ENCODE data around the gene PPP2R2B.

The PPP2R2B gene

DNA sequence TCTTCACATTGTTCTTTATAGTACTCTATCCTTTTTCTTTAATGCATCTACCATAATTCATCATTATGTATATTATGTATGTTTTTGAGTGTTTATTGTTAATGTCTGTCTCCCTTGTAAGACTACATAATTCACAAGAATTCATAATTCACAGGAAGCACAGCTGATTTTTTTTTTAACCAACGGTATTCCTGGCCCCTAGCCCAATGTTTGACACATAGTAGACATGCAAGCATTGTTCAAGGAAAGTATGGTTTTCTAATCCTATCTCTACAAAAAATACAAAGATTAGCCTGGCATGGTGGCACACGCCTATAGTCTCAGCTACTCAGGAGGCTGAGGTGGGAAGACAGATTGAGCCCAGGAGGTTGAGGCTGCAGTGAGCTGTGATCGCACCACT is 160.6 kb downstream of the PPP2R2B start:
- Histone ChIP-seq H3K9me3 (ENCODE audit: control insufficient read depth, low read length) (no peaks in the 10 kb centered on the region), H3K27ac (no peak overlapping the region), H3K4me1 (peaks cover 14% of the 10 kb centered on the region), H3K36me3 (ENCODE audit: control insufficient read depth, insufficient read depth, low read length) (no peaks in the 10 kb centered on the region), H3K4me2 (ENCODE audit: low read length) (no peak overlapping the region), H3K9ac (no peak overlapping the region), H3K27me3 (ENCODE audit: control insufficient read depth, insufficient read depth, low read length) (no peaks in the 10 kb centered on the region), H3K79me2 (no peaks in the 10 kb centered on the region), H3K4me3 (ENCODE audit: low read depth, low read length) (no peak overlapping the region), H2AFZ (no peak overlapping the region)
- TF ChIP-seq, protein P1, sequence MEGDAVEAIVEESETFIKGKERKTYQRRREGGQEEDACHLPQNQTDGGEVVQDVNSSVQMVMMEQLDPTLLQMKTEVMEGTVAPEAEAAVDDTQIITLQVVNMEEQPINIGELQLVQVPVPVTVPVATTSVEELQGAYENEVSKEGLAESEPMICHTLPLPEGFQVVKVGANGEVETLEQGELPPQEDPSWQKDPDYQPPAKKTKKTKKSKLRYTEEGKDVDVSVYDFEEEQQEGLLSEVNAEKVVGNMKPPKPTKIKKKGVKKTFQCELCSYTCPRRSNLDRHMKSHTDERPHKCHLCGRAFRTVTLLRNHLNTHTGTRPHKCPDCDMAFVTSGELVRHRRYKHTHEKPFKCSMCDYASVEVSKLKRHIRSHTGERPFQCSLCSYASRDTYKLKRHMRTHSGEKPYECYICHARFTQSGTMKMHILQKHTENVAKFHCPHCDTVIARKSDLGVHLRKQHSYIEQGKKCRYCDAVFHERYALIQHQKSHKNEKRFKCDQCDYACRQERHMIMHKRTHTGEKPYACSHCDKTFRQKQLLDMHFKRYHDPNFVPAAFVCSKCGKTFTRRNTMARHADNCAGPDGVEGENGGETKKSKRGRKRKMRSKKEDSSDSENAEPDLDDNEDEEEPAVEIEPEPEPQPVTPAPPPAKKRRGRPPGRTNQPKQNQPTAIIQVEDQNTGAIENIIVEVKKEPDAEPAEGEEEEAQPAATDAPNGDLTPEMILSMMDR (IDR thresholded peaks at IDR 0.05): no peak

DNA sequence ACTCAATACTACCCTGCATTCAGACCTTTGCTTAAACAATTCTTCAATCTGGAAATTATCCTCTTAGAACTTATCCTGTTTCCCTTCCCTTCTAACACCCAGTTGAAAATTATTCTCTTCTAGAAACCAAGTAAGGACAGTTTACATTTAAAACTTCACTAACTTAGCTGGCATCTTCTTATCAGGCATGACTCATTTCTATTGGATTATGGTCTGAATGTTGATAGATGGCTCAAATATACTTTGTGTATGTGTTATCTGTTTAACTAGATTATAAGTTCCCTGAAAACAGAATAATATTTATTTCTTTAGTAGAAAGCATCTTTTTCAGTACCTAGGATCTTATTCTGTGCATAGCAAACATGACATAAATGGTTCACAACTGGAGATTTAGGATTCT is 161.9 kb downstream of the PPP2R2B start:
- no peak overlapping the region for H3K4me2 ChIP-seq (ENCODE audit: low read length)
- TF ChIP-seq, protein P1 (IDR thresholded peaks at IDR 0.05): no peak
- H3K27ac ChIP-seq: no peak overlapping the region

DNA sequence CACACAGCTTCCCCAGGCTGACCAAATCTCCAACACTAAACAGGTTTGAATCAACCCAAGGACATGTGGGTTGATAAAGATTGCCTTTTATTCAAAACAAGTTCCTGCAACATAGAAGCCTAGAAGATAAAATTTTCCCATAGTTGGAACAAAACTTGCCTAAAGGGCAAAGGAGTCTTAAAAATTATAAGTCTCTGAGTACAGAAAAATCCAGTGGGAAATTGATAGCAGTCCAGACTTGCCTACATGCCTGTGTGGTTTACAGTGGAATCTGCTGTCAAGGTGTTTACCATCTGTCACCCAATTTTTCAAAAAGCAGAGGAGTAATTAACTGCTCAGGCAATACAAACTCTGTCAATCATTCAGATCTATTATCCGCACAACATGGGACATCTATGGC is 168.2 kb downstream of the PPP2R2B start:
- Histone ChIP-seq H3K79me2 (no peaks in the 10 kb centered on the region), H2AFZ (no peak overlapping the region), H3K9me3 (ENCODE audit: control insufficient read depth, low read length) (no peaks in the 10 kb centered on the region), H3K9ac (no peak overlapping the region), H3K27me3 (ENCODE audit: control insufficient read depth, insufficient read depth, low read length) (no peaks in the 10 kb centered on the region), H3K27ac (no peak overlapping the region), H3K4me1 (no peaks in the 10 kb centered on the region), H3K4me3 (ENCODE audit: low read depth, low read length) (no peak overlapping the region), H3K4me2 (ENCODE audit: low read length) (no peak overlapping the region), H3K36me3 (ENCODE audit: control insufficient read depth, insufficient read depth, low read length) (no peaks in the 10 kb centered on the region)
- TF ChIP-seq, protein P1 (IDR thresholded peaks at IDR 0.05): no peak

More for the DNA sequence above, 161.9 kb downstream of the PPP2R2B start:
- Histone ChIP-seq H3K27me3 (ENCODE audit: control insufficient read depth, insufficient read depth, low read length) (no peaks in the 10 kb centered on the region), H3K4me3 (ENCODE audit: low read depth, low read length) (no peak overlapping the region), H3K36me3 (ENCODE audit: control insufficient read depth, insufficient read depth, low read length) (no peaks in the 10 kb centered on the region), H3K9me3 (ENCODE audit: control insufficient read depth, low read length) (no peaks in the 10 kb centered on the region), H3K9ac (no peak overlapping the region), H3K79me2 (no peaks in the 10 kb centered on the region), H3K4me1 (peaks cover 6% of the 10 kb centered on the region), H2AFZ (no peak overlapping the region)

DNA sequence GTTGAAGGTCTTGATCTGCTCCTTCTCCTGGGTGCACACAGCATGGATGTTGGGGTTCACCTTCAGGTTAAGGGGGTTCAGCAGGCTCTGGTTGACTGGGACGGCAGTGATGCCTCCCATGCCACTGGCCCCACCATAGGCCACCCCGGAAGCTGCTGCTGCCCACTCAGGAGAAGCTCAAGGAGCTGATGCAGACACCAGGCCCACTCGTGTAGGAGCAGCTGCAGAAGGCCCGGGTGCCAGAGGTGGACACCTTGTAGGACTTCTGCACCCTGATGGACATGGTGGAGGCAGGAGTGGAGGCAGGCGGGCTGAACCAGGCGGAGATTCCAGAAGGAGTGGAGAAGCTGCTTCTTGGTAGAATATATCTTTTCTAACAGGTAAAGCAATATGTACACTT is 171.2 kb downstream of the PPP2R2B start:
- H3K9me3 ChIP-seq (ENCODE audit: control insufficient read depth, low read length): no peaks in the 10 kb centered on the region
- no peak overlapping the region for H3K4me2 ChIP-seq (ENCODE audit: low read length)
- no peaks in the 10 kb centered on the region for H3K36me3 ChIP-seq (ENCODE audit: control insufficient read depth, insufficient read depth, low read length)
- H3K27me3 ChIP-seq (ENCODE audit: control insufficient read depth, insufficient read depth, low read length): no peaks in the 10 kb centered on the region
- no peaks in the 10 kb centered on the region for H3K79me2 ChIP-seq
- H3K4me1 ChIP-seq: peaks cover 3% of the 10 kb centered on the region
- H3K9ac ChIP-seq: no peak overlapping the region
- H2AFZ ChIP-seq: no peak overlapping the region
- H3K27ac ChIP-seq: no peak overlapping the region
- TF ChIP-seq, protein P1 (IDR thresholded peaks at IDR 0.05): no peak
- H3K4me3 ChIP-seq (ENCODE audit: low read depth, low read length): no peak overlapping the region

DNA sequence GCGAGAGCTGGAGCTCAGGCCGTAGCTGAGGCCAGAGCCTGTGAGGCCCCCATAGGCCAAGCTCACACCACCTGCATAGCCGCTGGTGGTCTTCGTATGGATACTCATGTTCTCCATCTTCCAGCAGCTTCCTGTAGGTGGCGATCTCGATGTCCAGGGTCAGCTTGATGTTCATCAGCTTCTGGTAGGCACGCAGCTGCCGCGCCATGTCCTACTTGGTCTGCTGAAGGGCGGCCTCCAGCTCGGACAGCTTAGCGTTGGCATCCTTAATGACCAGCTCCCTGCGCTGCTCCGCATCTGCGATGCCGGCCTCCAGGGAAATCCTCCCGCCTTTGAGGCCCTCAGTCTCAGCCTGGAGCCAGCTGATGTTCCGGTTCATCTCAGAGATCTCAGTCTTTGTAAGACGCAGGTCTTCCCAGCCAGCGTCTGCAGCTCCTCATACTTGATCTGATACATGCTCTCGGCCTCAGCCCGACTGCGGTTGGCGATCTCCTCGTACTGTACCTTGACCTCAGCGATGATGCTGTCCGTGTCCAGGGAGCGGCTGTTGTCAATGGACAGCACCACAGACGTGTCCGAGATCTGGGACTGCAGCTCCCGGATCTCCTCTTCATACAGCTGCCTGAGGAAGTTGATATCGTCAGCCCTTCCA is 172.1 kb downstream of the PPP2R2B start:
- Histone ChIP-seq H3K4me1 (peaks cover 9% of the 10 kb centered on the region), H3K27me3 (ENCODE audit: control insufficient read depth, insufficient read depth, low read length) (no peaks in the 10 kb centered on the region), H3K27ac (no peak overlapping the region), H2AFZ (no peak overlapping the region), H3K4me2 (ENCODE audit: low read length) (no peak overlapping the region), H3K4me3 (ENCODE audit: low read depth, low read length) (no peak overlapping the region), H3K36me3 (ENCODE audit: control insufficient read depth, insufficient read depth, low read length) (no peaks in the 10 kb centered on the region), H3K9ac (no peak overlapping the region), H3K79me2 (no peaks in the 10 kb centered on the region), H3K9me3 (ENCODE audit: control insufficient read depth, low read length) (no peaks in the 10 kb centered on the region)
- TF ChIP-seq, protein P1 (IDR thresholded peaks at IDR 0.05): no peak

Measured in parathyroid adenoma (tissue), 2 donors.